IPS DF 19.7 (cell line): ENCODE data around the gene FAM25A.
"Not testable (repeated sequence)": the region's sequence is repeated elsewhere in the genome, so short reads cannot be mapped to it uniquely, and the experiment has no call there.

Source experiments
- DNase-seq: peaks from one replicate; pipeline ENCODE4 v3.0.0-alpha.2; 2013; ENCODE audit warnings: low read depth, low spot score

Gene FAM25A

DNA sequence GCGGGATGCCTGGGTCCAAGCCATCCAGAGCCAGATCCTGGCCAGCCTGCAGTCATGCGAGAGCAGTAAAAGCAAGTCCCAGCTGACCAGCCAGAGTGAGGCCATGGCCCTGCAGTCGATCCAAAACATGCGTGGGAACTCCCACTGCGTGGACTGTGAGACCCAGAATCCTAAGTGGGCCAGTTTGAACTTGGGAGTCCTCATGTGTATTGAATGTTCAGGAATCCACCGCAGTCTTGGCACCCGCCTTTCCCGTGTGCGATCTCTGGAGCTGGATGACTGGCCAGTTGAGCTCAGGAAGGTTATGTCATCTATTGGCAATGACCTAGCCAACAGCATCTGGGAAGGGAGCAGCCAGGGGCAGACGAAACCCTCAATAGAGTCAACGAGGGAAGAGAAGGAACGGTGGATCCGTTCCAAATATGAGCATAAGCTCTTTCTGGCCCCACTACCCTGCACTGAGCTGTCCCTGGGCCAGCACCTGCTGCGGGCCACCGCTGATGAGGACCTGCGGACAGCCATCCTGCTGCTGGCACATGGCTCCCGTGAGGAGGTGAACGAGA lies 10.9 kb upstream of the FAM25A start:
- not testable (repeated sequence) for DNase-seq

DNA sequence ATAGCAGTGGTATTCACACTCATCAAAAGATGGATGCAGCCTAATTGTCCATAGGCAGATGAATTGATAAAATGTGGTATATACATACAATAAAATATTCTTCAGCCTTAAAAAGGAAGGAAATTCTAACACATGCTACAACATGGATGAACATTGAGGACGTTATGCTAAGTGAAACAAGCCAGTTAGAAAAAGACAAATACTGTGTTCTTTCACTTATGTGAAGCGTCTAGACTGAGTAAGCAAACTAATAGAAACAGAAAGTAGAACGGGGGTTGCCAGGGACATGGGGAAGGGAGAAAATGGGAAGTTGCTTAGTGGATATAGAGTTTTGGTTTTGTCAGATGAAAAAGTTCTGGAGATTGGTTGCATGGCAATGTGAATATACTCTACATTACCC lies 6.6 kb upstream of the FAM25A start:
- DNase-seq: not testable (repeated sequence)

DNA sequence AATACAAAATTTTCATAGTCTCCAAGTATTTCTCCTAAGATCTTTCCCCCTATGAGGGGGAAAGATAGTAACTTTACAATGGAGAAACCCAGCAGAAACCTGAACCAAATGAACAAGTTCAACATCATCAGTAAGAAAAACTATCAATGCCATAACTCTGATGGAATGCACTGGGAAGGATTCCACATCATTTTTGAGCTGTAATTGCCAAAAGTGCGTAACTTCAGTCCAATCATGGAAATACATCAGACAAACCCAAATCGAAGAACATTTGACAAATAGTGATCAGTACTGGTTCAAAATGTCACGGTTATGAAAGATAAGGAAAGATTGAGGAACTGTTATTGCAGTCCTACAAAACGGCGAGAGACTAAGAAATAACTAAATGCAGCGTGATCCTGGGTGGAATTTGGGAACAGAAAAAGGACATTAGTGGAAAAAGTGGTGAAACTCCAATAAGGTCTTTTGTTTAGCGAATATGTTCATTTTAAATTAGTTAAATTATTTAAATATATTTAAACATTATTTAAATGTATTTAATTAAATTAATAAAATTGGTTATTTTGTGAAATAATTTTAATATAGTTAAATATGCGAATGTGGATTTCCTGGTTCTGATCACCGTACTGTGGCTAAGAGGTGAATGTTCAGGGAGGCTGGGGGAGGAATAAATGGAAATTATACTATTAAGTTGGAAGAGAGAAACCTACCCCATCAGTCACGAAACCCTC lies 4.9 kb upstream of the FAM25A start:
- DNase-seq: not testable (repeated sequence)

DNA sequence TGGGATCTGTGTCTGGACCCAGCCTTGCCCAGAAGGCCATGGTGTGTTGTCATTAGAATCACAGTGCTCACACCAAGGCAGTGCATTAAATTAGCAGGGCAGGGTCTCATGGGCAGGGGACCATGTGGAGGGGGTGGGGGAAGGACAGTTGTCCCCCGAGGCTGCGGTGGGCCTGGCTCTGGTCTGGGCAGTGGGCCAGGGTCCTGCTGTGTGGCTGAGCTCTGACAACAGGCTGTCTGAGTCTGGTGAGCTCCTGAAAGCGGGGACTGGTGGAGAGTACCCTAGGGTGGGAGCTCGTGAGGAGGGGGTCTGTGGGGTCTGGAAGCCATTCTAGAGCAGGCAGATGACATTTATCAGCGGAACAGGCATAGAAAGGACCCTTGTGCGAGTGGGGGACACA lies 2.0 kb upstream of the FAM25A start:
- not testable (repeated sequence) for DNase-seq

DNA sequence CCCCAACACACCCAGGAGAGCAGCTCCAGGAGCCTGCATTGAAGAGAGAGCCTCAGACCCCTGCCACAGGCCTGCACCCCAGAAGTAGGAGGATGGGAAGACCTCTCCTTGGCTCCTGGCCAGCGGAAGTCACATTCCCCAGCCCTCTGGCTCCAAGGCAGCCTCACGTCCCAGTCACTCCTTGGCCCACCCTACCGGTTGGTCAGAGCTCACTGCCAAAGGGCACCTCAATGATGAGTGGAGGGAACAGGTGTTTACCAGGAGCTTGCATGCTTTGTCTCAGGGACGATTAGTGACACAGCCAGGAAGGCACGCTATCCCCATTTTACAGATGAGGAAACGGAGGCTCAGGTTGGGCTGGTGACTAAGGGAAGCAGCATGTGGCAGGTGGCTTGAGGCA lies 1.0 kb upstream of the FAM25A start:
- DNase-seq: not testable (repeated sequence)

DNA sequence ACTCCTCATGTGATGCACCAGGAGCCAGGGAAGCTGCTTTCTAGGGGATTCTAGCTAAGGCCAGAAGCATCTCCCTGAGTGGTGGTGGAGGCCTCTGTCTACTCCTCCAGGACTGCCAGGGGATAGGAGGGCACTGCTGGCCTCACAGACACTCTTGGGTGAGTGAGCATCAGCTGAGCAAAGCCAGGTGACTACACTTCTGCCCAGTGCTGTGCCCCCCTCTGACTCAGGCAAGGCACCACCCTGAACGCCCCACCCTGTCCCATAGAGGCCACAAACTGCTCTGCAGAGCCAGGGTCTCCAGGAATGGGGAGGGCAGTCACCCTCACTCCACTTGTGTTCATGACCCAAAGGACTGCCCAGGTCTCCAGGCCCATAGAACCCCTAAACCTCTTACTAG lies 590 bp upstream of the FAM25A start:
- not testable (repeated sequence) for DNase-seq

DNA sequence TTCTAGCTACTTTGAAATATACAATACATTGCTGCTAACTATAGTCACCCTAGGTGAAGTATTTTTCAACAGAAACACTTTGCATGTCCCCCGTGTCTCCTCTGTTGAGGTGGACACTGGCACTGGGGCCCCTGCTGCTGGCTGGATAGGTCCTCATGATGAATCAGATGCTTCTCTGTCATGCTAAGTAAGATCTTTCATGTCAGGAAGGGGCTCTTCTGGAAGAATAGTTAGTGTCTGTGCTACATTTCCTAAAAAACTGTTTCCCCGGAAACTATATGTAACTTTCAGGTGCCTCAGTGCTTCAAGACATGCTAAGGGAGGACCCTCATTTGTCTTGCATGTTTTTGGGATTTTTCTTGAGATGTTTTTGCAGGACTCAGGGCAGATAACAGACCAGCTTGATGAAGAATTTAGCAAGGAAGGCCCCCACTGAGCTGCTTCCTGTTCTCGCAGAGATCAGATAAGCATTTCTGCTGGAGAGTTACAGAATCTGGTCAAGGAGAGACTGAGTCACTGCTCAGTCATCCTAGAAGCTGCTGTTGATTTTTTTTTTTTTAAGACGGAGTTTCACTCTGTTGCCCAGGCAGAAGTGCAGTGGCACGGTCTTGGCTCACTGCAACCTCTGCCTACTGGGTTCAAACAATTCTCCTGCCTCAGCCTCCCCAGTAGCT lies 5.3 kb downstream of the FAM25A start:
- not testable (repeated sequence) for DNase-seq

DNA sequence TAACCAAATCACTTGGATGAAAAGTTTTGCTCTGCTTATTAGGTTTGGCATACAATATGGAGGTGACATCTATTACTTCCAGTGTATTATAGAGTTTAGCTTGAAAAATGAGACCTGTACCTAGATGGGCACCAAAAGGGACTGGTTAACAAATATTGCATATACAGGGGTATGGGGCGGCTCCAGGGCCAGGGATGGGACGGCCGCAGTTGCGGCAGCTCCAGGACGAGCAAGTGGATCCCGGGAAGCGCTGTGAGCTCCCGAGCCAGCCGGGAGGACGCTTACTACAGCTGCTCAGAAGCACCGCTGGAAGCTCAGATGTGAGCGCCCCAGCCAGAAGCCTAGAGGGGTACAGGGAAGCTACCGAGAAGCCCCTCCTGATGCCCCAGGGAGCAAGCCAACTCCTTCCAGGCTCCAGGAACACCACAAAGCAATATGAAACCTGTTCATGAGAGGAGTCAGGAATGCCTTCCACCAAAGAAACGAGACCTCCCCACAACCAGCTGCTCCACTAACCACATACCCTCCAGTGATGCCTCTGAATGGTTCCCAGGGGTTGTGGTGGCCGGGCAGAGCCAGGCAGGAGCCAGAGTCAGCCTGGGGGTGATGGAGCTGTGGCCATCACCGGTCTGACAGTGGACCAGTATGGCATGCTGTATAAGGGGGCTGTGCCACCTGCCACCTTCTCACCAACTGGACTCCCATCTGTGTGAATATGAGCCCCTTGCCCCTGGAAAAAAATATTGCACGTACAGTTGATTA lies 6.8 kb downstream of the FAM25A start:
- DNase-seq: not testable (repeated sequence)

DNA sequence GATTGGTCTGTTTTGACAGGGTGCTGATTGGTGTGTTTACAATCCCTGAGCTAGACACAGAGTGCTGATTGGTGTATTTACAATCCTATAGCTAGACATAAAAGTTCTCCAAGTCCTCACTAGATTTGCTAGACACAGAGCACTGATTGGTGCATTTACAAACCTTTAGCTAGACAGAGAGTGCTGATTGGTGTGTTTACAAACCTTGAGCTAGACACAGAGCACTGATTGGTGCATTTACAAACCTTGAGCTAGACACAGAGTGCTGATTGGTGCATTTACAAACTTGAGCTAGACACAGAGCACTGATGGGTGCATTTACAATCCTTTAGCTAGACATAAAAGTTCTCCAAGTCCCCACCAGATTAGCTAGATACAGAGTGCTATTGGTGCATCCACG lies 10.3 kb downstream of the FAM25A start:
- not testable (repeated sequence) for DNase-seq

DNA sequence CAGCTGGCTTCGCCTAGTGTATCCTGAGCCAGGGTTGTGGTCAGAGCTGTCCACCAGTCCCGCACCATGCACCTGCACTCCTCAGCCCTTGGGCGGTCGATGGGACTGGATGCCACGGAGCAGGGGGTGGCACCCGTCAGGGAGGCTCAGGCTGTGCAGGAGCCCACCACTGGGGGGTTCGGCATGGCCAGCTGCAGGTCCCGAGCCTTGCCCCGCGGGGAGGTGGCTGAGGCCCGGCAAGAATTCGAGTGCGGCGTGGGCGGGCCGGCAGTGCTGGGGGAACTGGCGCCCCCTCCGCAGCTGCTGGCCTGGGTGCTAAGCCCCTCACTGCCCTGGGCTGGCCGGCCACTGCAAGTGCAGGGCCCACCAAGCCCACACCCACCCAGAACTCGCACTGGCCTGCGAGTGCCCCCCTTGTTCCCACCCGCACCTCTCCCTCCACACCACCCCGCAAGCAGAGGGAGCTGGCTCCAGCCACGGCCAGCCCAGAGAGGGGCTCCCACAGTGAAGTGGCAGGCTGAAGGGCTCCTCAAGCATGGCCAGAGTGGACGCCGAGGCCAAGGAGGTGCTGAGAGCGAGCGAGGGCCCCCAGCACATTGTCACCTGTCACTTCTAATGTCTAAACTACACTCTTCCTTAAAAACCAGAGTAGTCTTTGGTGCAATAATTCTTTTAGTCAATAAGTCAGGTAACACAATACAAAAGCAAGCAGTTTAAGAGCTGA lies 11.0 kb downstream of the FAM25A start:
- DNase-seq: no peak

DNA sequence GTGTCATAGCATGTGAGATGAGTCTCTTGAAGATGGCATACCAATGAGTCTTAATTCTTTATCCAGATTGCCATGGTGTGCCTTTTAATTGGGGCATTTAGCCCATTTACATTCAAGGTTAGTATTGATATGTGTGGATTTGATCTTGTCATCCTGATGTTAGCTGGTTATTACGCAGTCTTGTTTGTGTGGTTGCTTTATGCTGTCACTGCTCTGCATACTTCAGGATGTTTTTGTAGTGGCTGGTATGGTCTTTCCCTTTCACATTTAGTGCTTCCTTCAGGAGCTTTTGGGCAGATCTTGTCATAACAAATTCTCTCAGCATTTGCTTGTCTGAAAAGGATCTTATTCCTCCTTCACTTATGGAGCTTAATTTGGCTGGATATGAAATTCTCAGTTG lies 16.5 kb downstream of the FAM25A start:
- DNase-seq: no peak

DNA sequence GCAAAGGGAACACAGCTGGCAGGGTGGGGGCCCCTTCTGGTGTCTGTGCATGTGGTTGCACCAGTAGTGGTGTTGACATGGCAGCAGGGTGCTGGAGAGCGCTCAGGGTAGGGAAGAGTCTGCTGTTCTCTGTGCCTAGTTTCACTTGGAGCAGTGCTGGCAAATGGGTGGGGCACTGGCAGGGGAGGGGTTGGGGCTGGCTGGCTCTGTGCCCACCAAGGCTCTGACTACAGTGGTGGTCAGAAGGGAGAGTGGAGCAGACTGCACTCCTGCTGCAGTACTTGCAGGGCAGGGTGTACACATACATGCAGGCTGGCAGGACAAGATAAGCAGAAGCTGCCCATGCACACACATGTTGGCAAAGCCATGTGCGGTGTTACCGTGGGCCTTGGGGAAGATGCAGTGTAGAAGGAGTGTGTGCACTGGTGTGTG lies 18.2 kb downstream of the FAM25A start:
- no peak for DNase-seq

DNA sequence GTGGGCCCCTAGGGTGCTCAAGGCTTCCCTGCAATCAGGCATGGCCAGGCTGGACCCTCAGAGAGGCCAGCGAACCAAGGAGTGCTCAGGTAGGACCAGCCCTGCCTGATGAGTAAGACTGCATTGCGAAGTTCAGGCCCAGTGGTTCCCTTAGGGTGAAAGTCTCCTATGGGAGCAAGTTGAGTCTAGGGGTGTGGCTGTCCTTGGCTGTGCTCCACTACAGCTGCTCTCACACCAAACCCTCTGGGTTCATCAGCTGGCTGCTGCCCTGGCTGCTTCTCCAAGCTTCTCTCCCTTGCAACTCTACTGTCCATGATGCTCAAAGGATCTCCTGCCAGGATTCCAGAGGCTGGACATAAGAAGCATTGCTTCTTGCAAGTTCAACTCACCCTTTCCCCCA lies 18.7 kb downstream of the FAM25A start:
- DNase-seq: no peak

DNA sequence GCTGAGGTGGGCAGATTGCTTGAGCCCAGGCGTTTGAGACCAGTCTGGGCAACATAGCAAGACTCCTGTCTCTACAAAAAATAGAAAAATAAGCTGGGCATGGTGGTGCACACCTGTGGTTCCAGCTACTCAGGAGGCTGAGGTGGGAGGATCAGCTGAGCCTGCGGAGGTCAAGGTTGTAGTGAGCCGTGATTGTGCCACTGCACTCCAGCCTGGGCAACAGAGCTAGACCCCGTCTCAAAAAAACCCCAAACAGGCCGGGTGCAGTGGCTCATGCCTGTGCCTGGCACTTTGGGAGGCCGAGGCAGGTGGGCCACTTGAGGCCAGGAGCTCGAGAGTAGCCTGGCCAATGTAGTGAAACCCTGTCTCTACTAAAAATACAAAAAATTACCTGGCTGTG lies 23.5 kb downstream of the FAM25A start:
- not testable (repeated sequence) for DNase-seq

DNA sequence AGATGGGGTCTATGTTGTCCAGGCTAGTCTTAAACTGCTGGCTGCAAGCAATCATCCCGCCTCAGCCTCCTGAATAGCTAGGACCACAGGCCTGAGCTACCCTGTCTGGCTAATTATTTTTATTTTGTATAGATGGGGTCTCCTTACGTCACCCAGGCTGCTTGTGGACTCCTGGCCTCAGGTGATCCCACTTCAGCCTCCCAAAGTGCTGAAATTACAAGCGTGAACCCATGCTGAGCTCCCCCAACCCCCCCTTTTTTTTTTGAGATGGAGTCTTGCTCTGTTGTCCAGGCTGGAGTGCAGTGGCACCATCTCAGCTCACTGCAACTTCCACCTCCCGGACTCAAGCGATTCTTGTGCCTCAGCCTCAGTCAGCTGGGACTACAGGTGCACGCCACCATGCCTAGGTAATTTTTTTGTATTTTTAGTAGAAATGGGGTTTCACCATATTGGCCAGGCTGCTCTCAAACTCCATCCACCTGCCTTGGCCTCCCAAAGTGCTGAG lies 25.4 kb downstream of the FAM25A start:
- no peak for DNase-seq

DNA sequence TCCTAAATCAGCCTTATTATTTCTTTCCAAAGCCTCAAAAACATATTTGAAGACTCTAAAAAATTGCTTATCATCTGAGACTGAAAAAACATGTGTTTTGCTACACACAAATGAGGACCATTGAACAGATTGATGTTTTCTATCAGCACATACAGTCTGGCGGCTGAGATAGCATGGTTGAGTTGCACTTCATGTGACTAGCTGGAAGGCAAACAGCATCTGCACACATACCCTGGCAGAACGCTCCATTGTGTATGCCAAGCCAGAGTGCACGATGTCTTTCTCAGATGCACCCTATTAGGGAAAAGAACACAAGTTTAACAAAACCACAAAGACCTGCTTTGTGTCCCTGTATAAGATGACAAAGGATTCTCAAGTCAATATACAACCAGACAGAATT lies 33.0 kb downstream of the FAM25A start:
- DNase-seq: no peak

DNA sequence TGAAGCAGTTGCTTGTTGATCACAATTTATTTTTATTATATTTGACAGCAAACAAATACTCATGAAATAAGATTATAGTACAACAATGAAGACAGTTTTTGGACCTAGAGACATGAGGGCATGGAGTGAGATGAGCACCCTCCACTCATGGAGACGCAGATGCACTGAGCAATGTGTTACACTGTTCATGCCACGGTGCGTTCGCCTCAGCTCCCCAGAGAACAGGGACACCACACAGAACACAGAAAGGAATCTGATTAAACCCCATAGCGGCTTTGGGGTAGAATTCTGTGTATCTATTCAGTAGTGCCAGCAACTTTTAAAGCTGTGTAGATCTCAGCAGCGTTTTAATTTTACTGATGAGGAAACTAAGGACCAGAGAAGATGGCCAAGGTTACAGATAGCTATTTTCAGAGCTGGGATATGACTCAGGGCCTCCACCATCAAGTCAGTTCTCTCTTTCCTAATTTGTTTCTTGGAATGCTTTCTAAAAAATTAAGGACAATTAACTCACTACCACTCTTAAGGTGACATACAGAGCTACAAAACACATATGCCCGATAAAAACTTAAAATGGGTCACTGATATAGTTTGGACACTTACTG lies 33.6 kb downstream of the FAM25A start:
- DNase-seq: no peak

DNA sequence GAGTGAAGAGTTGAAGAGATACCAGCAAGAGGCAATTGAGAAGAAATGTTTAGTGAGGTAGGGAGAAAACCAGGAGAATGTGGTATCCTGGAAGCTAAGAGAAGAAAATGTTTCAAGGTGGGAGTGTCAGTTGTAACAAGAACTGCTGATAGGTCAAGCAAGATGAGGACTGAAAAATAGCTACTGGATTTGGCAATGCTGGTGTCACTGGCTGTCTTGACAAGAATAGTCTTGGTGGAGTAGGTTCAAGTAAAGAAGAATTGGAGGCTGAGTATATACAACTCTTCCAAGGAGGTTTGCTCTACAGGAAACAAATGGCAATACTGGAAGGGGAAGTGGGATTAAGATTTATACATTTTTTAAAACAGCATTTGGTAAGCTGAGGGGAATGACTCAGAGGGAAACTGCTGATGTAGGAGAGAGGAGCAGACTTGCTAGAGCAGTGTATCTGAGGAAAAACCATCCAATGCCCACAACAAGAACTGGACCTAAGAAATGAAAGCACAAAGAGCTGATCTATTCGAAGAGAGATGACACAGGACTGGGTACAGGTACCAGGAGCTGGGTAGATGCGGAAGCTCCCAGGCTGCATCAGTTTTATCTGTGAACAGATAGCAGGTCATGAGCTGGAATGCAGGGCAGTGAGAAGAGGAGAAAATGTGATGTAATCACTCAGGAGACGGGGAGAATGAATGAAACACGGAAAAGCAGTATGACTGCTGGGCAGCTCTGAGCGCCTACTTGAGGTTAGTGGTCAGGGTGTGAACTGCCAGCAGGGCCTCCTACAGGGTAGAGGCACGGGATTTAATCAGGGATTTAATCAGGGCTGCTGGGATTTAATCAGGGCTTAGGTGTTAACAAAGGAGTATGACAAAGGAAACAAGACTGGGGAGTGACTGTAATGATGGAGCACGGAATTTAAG lies 34.5 kb downstream of the FAM25A start:
- DNase-seq: no peak

DNA sequence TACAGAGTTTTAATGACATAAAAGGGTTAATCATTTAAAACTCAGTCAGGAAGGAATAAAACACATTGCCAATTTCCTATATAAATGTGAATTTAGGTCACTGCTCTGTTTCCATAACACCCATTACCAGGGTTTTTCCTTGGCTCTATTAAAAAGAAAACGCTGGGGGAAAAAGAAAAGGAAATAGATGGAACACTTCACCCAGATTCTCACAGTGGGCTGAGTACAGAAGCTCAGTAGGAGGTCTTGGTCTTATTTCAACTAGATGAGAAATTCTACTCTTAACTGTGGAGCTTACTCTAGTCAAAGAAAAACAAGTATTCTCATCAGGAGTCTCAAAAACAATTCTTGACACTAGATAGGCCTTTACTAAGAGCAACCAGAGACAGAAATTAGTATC lies 38.1 kb downstream of the FAM25A start:
- no peak for DNase-seq

DNA sequence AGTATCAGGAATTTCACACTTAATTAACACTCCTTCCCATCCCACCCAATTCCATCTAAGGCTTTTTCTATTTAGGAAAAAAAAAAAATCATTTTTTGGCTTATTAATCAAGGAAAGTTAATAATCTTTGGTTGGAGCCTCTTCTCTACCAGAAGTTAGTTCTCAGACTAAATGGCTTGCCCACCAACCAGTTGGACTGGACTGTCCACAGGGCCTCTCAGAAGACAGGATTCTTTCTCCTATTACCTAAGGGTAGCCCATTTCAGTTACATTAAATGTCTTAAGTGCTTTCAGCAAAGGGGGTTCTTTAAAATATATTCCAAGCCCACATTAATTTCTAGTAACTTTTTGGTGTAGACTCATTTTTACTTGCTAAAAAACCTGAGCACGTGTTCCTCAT lies 39.3 kb downstream of the FAM25A start:
- DNase-seq: no peak
